H1 (cell line): ENCODE data around the gene GPS1.

Source experiments
- BRCA1 ChIP-seq: IDR thresholded peaks from 2 replicates; pipeline ENCODE4 v1.6.1; 2012; ENCODE audit warnings: low read depth, low read length, improper control_type of control experiment
- EZH2 ChIP-seq: fragments of 200-600 bp; sonication (generic); IDR thresholded peaks from 2 replicates; pipeline ENCODE4 v1.7.1; 2012; ENCODE audit warnings: low read depth, mild to moderate bottlenecking, moderate library complexity, low read length, inconsistent platforms; ENCODE audit not compliant: severe bottlenecking
- FOSL1 ChIP-seq: IDR thresholded peaks from 2 replicates; pipeline ENCODE4 v1.6.1; 2011; ENCODE audit warnings: mild to moderate bottlenecking, low read depth, low read length, moderate library complexity; ENCODE audit not compliant: insufficient read depth
- JUN ChIP-seq: IDR thresholded peaks from 2 replicates; pipeline ENCODE4 v1.6.1; 2011; ENCODE audit warnings: low read depth, mild to moderate bottlenecking, improper control_type of control experiment, low read length
- POLR2A ChIP-seq, 2 experiments: IDR thresholded peaks; 1 replicate in 1 of 2; 2 replicates in 1 of 2; pipeline ENCODE4 v1.6.1; 2011; ENCODE audit warnings: low read depth in 2 of 2, low read length in 2 of 2, mild to moderate bottlenecking in 2 of 2; ENCODE audit errors: control extremely low read depth in 1 of 2
- POLR2AphosphoS5 ChIP-seq: IDR thresholded peaks from 2 replicates; pipeline ENCODE4 v1.6.1; 2011; ENCODE audit warnings: low read depth, low read length
- RBBP5 ChIP-seq: IDR thresholded peaks from 2 replicates; pipeline ENCODE4 v1.7.1; 2012; ENCODE audit warnings: low read depth, mild to moderate bottlenecking, inconsistent platforms, low read length, moderate library complexity, borderline replicate concordance
- SP1 ChIP-seq: IDR thresholded peaks from 2 replicates; pipeline ENCODE4 v1.6.1; 2011; ENCODE audit warnings: low read depth, low read length
- TAF1 ChIP-seq: IDR thresholded peaks from 2 replicates; pipeline ENCODE4 v1.6.1; 2011; ENCODE audit warnings: mild to moderate bottlenecking, low read depth, low read length
- YY1 ChIP-seq: IDR thresholded peaks from 2 replicates; pipeline ENCODE4 v1.6.1; 2011; ENCODE audit warnings: low read depth, mild to moderate bottlenecking, low read length
- TF ChIP-seq, protein P1 (sequence below), 3 experiments: IDR thresholded peaks; 1 replicate in 2 of 3; 2 replicates in 1 of 3; pipeline versions ENCODE4 v1.5.1 to v1.6.1; 2011; ENCODE audit warnings: low read length in 3 of 3, mild to moderate bottlenecking in 3 of 3, inconsistent platforms in 2 of 3, low read depth in 1 of 3, moderate library complexity in 1 of 3; ENCODE audit not compliant: insufficient read depth in 1 of 3; ENCODE audit errors: control extremely low read depth in 1 of 3
- TF ChIP-seq, protein P2 (sequence below): IDR thresholded peaks from 2 replicates; pipeline ENCODE4 v1.6.1; 2012; ENCODE audit warnings: inconsistent platforms
- TF ChIP-seq, protein P3 (sequence below): IDR thresholded peaks from 2 replicates; pipeline ENCODE4 v1.6.1; 2012; ENCODE audit warnings: low read length, inconsistent platforms

DNA sequence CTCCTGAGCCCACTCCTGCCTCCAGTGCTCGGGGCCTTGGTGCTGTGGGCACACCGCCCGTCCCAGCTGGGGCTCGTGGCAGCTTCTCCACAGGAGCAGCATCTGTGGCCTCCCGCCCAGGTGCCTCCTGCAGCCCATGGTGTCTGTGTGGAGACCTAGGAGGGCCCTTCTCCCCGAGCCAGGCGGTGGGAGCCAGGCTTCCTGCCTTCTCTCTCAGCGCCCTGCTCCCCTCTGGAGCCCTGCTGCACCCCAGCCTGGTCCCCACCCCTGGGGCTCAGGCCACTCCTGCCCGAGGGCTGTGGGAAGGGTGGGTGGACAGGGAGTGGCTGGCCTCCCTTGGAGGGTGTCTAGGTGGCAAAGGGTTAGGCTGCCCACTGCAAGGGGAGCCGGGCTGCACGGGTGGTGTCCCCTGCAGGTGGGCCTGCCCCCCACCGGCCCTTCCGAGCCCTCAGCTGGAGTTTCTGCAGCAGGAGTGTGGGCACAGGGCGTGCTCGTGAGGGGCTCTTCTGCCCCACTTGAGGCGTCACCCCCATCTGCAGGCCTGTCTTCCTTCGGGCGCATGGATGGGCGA lies 40.0 kb upstream of the GPS1 start:
- TF ChIP-seq EZH2, result no peak
- TF ChIP-seq YY1, result no peak
- no peak for TF ChIP-seq JUN
- TF ChIP-seq, protein P1, sequence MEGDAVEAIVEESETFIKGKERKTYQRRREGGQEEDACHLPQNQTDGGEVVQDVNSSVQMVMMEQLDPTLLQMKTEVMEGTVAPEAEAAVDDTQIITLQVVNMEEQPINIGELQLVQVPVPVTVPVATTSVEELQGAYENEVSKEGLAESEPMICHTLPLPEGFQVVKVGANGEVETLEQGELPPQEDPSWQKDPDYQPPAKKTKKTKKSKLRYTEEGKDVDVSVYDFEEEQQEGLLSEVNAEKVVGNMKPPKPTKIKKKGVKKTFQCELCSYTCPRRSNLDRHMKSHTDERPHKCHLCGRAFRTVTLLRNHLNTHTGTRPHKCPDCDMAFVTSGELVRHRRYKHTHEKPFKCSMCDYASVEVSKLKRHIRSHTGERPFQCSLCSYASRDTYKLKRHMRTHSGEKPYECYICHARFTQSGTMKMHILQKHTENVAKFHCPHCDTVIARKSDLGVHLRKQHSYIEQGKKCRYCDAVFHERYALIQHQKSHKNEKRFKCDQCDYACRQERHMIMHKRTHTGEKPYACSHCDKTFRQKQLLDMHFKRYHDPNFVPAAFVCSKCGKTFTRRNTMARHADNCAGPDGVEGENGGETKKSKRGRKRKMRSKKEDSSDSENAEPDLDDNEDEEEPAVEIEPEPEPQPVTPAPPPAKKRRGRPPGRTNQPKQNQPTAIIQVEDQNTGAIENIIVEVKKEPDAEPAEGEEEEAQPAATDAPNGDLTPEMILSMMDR (IDR thresholded peaks at IDR 0.05; ENCODE audit: control extremely low read depth in 1 of 3, insufficient read depth in 1 of 3, low read depth in 1 of 3, low read length in 3 of 3), result no peak
- TF ChIP-seq RBBP5, result no peak
- TF ChIP-seq, protein P2, sequence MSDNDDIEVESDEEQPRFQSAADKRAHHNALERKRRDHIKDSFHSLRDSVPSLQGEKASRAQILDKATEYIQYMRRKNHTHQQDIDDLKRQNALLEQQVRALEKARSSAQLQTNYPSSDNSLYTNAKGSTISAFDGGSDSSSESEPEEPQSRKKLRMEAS, result no peak
- no peak for TF ChIP-seq FOSL1
- no peak for TF ChIP-seq SP1
- TF ChIP-seq, protein P3, sequence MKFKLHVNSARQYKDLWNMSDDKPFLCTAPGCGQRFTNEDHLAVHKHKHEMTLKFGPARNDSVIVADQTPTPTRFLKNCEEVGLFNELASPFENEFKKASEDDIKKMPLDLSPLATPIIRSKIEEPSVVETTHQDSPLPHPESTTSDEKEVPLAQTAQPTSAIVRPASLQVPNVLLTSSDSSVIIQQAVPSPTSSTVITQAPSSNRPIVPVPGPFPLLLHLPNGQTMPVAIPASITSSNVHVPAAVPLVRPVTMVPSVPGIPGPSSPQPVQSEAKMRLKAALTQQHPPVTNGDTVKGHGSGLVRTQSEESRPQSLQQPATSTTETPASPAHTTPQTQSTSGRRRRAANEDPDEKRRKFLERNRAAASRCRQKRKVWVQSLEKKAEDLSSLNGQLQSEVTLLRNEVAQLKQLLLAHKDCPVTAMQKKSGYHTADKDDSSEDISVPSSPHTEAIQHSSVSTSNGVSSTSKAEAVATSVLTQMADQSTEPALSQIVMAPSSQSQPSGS, result no peak
- TF ChIP-seq BRCA1, result no peak
- TF ChIP-seq POLR2A (IDR thresholded peaks at IDR 0.05; ENCODE audit: control extremely low read depth in 1 of 2, low read depth in 2 of 2, low read length in 2 of 2), result no peak
- TF ChIP-seq TAF1, result no peak
- no peak for TF ChIP-seq POLR2AphosphoS5
